GM06990 (cell line): ENCODE data around the gene CPED1.
"Not testable (repeated sequence)": the region's sequence is repeated elsewhere in the genome, so short reads cannot be mapped to it uniquely, and the experiment has no call there.

ENCODE experiments used
- DNase-seq: peaks from one replicate; pipeline ENCODE4 v3.0.0-alpha.2; 2011; ENCODE audit not compliant: insufficient read length; ENCODE audit errors: extremely low read depth
- H3K27me3 ChIP-seq: replicated peaks from 2 replicates; pipeline ENCODE4 v1.6.0; 2011; ENCODE audit warnings: low read length; ENCODE audit not compliant: control insufficient read depth, insufficient read depth
- H3K36me3 ChIP-seq: 2 replicates; pipeline ENCODE4 v1.5.1; 2011; ENCODE audit warnings: low read length; ENCODE audit not compliant: control insufficient read depth, insufficient read depth
- H3K4me3 ChIP-seq: replicated peaks from 2 replicates; pipeline ENCODE4 v1.5.1; 2011; ENCODE audit warnings: low read depth, mild to moderate bottlenecking, control low read depth, low read length
- TF ChIP-seq, protein P1 (sequence below): IDR thresholded peaks from 2 replicates; pipeline ENCODE4 v1.5.1; 2011; ENCODE audit warnings: low read length, control low read depth, mild to moderate bottlenecking, inconsistent platforms; ENCODE audit not compliant: insufficient read depth, poor library complexity, severe bottlenecking

The CPED1 gene

DNA sequence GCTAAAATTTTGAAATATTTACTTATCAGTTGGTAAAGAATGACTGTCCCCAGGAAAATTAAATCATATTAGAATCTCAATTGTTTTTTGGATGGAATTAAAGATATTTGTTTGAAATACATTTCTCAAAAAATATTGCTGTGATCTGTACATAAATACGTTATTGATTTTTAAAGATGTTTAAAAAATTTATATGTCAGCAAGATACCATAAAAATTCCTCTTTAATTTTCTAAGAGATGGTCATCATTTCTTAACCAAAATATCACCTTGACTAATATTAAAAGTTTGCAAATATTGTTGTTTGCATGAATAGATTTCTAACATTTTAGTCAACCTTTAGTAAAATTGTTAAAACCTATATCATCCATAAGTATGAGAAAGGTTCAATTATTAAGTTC lies 192.8 kb downstream of the CPED1 start:
- TF ChIP-seq, protein P1, sequence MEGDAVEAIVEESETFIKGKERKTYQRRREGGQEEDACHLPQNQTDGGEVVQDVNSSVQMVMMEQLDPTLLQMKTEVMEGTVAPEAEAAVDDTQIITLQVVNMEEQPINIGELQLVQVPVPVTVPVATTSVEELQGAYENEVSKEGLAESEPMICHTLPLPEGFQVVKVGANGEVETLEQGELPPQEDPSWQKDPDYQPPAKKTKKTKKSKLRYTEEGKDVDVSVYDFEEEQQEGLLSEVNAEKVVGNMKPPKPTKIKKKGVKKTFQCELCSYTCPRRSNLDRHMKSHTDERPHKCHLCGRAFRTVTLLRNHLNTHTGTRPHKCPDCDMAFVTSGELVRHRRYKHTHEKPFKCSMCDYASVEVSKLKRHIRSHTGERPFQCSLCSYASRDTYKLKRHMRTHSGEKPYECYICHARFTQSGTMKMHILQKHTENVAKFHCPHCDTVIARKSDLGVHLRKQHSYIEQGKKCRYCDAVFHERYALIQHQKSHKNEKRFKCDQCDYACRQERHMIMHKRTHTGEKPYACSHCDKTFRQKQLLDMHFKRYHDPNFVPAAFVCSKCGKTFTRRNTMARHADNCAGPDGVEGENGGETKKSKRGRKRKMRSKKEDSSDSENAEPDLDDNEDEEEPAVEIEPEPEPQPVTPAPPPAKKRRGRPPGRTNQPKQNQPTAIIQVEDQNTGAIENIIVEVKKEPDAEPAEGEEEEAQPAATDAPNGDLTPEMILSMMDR, result no peak
- no peak overlapping the region for H3K4me3 ChIP-seq
- H3K36me3 ChIP-seq, result no peaks in the 10 kb centered on the region
- no peak for DNase-seq
- no peaks in the 10 kb centered on the region for H3K27me3 ChIP-seq

GRCh38 chr7:121182281-121182680 lies 193.8 kb downstream of the CPED1 start:
- Histone ChIP-seq H3K27me3 (no peaks in the 10 kb centered on the region), H3K36me3 (no peaks in the 10 kb centered on the region), H3K4me3 (no peak overlapping the region)
- DNase-seq, result no peak
- TF ChIP-seq, protein P1, result no peak

DNA sequence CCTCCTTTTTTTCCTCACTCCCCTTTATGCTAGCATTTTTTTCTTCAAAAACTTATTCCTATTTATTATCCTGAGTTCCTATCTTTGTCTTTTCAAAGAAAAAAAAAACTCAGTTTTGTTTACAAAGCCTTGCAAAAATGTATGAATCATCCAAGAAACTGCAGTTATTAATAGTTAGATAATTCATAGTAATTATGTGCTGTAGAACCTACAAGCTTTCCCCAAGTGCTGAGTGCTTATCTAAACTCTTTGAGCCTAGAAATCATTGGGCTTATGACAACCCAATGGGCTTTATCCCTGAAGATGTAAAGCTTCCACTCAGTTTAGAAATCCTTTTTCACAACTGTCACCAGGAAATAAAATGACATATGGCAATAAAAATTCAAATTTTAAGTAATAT lies 194.4 kb downstream of the CPED1 start:
- TF ChIP-seq, protein P1, result no peak
- DNase-seq, result no peak
- H3K27me3 ChIP-seq, result no peaks in the 10 kb centered on the region
- H3K36me3 ChIP-seq, result no peaks in the 10 kb centered on the region
- no peak overlapping the region for H3K4me3 ChIP-seq

- not testable (repeated sequence) for DNase-seq, H3K27me3 ChIP-seq, H3K36me3 ChIP-seq, H3K4me3 ChIP-seq
Observed at GRCh38 chr7:121183883-121184282, 195.4 kb downstream of the CPED1 start.

GRCh38 chr7:121186746-121187145 lies 198.2 kb downstream of the CPED1 start:
- Histone ChIP-seq H3K36me3 (no peaks in the 10 kb centered on the region), H3K4me3 (no peak overlapping the region), H3K27me3 (no peaks in the 10 kb centered on the region)
- DNase-seq, result no peak
- TF ChIP-seq, protein P1, result no peak

GRCh38 chr7:121187222-121187621 lies 198.7 kb downstream of the CPED1 start:
- Histone ChIP-seq H3K4me3 (no peak overlapping the region), H3K36me3 (no peaks in the 10 kb centered on the region), H3K27me3 (no peaks in the 10 kb centered on the region)
- TF ChIP-seq, protein P1, result no peak
- DNase-seq, result no peak
